ENCODE data around the gene AMER2.

- TF ChIP-seq POLR2AphosphoS5 (IDR thresholded peaks at IDR 0.05) (no peak), CTCF (IDR thresholded peaks at IDR 0.05) (peak in 5 of 7 experiments; percentile 15 to 66 (median 52))
Observed at GRCh38 chr13:25114220-25114619, 57.9 kb downstream of the AMER2 start.

All from stomach (tissue), 4 donors.